GM12878 (cell line): ENCODE results near the gene RCN1.

Source experiments
- CHD4 ChIP-seq: fragments of 200-600 bp; sonication (generic); IDR thresholded peaks from 2 replicates; pipeline ENCODE4 v1.6.1; 2016; ENCODE audit warnings: mild to moderate bottlenecking
- JUND ChIP-seq: IDR thresholded peaks from 2 replicates; pipeline ENCODE4 v1.6.1; 2012; ENCODE audit warnings: low read depth, mild to moderate bottlenecking, low read length, improper control_type of control experiment, moderate library complexity
- SIN3A ChIP-seq: IDR thresholded peaks from 2 replicates; pipeline ENCODE4 v1.6.1; 2012; ENCODE audit warnings: low read depth, low read length, improper control_type of control experiment
- TAF1 ChIP-seq: IDR thresholded peaks from 2 replicates; pipeline ENCODE4 v1.6.1; 2011; ENCODE audit warnings: mild to moderate bottlenecking, low read depth, low read length, borderline replicate concordance
- ZNF24 ChIP-seq: fragments of 450-650 bp; IDR thresholded peaks from 2 replicates; pipeline ENCODE4 v1.6.1; 2017; ENCODE audit warnings: antibody characterized with exemption, mild to moderate bottlenecking
- TF ChIP-seq, protein P1 (sequence below): fragments of 450-650 bp; formaldehyde crosslinking; IDR thresholded peaks from 2 replicates; pipeline ENCODE4 v1.4.0; 2020; ENCODE audit warnings: mild to moderate bottlenecking, moderate library complexity

DNA sequence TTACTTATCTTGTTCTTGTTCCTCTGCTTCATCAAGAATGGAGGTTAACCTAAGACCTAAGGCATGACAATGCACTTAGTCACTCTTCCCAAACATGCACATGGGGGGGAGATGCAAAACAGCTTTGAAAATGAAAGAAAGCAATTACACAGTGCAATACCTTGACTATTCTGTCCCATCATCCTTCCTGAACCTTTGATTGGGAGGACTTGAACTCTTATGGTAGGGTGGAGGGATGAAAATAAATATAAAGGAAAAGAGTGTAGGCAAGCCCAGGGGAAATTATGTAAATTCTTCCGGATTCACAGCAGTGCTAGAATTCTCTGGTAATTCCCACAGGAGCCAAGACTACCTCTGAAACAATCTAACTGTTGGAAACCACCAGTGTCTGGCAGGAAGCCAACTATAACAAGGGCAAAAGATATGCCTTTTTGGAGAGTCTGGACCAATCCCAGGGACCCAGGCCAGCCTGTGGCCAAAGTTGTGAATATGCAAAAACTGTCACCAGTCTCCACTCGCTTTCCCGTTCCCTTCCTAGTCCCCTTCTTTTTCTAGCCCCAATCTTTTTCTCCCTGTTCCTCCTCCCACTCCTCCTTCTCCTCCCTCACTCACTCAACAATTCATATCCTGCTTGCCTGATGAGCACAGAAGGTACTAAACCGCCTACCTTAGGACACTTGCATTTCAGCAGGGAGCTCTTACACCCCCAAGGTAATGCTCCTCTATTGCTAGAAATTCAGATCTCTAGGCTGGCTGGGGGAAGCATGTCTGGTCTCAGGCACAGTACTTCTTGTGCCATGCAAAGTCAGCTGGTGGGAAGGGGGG lies 2.5 kb upstream of the RCN1 start:
- TF ChIP-seq CHD4 (no peak), ZNF24 (no peak), SIN3A (no peak), TAF1 (no peak), JUND (no peak)
- TF ChIP-seq, protein P1, sequence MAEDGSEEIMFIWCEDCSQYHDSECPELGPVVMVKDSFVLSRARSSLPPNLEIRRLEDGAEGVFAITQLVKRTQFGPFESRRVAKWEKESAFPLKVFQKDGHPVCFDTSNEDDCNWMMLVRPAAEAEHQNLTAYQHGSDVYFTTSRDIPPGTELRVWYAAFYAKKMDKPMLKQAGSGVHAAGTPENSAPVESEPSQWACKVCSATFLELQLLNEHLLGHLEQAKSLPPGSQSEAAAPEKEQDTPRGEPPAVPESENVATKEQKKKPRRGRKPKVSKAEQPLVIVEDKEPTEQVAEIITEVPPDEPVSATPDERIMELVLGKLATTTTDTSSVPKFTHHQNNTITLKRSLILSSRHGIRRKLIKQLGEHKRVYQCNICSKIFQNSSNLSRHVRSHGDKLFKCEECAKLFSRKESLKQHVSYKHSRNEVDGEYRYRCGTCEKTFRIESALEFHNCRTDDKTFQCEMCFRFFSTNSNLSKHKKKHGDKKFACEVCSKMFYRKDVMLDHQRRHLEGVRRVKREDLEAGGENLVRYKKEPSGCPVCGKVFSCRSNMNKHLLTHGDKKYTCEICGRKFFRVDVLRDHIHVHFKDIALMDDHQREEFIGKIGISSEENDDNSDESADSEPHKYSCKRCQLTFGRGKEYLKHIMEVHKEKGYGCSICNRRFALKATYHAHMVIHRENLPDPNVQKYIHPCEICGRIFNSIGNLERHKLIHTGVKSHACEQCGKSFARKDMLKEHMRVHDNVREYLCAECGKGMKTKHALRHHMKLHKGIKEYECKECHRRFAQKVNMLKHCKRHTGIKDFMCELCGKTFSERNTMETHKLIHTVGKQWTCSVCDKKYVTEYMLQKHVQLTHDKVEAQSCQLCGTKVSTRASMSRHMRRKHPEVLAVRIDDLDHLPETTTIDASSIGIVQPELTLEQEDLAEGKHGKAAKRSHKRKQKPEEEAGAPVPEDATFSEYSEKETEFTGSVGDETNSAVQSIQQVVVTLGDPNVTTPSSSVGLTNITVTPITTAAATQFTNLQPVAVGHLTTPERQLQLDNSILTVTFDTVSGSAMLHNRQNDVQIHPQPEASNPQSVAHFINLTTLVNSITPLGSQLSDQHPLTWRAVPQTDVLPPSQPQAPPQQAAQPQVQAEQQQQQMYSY (CRISPR knock-in tag) = no peak
